HepG2 (cell line): ENCODE results near the gene EXOC6B. TPM values are rescaled to one million over a fixed set of nuclear protein-coding genes. Genes with fewer than 3 reads are reported as not detected.

Experiments used
- ATAC-seq: fragments of 200-7000 bp; cut with Tn5 transposase; 3 replicates; pipeline ENCODE4 v1.9.1; 2020; ENCODE audit warnings: mild to moderate bottlenecking, moderate library complexity
- BruUV-seq: library from RNA; stranded (reverse); fragments of 400-500 nt; replicated peaks from 2 replicates; lab custom pipeline; 2021; lab: Mats Ljungman, UMichigan
- CTCF ChIA-PET: fragments of 300-600 bp; formaldehyde crosslinking; extraction: SDS; loops from one replicate; lab custom pipeline; 2021; ENCODE audit warnings: low total read pairs, inconsistent platforms, low intra/inter-chr PET ratio; lab: Yijun Ruan, JAX
- POLR2A ChIA-PET: fragments of 350-600 bp; sonication (Branson Sonifier 250); formaldehyde crosslinking; loops from one replicate; lab custom pipeline; 2020; ENCODE audit warnings: antibody characterized with exemption, inconsistent platforms; lab: Yijun Ruan, JAX
- DNase-seq: peaks from one replicate; pipeline ENCODE4 v3.0.0-alpha.2; 2015; ENCODE audit warnings: low spot score
- FAIRE-seq: peaks from 3 replicates; lab custom pipeline; 2011; peaks lifted over from hg19 to GRCh38; lab: Jason Lieb, UNC
- H2AFZ ChIP-seq: one replicate; pipeline ENCODE4 v1.6.1; 2011; ENCODE audit warnings: low read length, inconsistent platforms
- H3K27ac ChIP-seq: fragments of 300-600 bp; 3 replicates; pipeline ENCODE4 v1.8.0; 2011; ENCODE audit warnings: mixed run types, mild to moderate bottlenecking, mixed read lengths, low read length, inconsistent platforms; ENCODE audit not compliant: insufficient read depth; ENCODE audit errors: extremely low read length
- H3K27me3 ChIP-seq, 2 experiments: fragments of 200-600 bp in 1 of 2; 2 replicates in 1 of 2; 3 replicates in 1 of 2; pipeline versions ENCODE4 v1.6.0 to v1.8.0; 2011; ENCODE audit warnings: low read length in 2 of 2, mild to moderate bottlenecking in 2 of 2, moderate library complexity in 2 of 2, inconsistent platforms in 1 of 2; ENCODE audit not compliant: insufficient read depth in 2 of 2, control insufficient read depth in 1 of 2
- H3K36me3 ChIP-seq, 2 experiments: fragments of 200-600 bp in 1 of 2; replicated peaks in 1 of 2; 2 replicates in 1 of 2; 3 replicates in 1 of 2; pipeline versions ENCODE4 v1.5.1 to v1.8.0; 2011; ENCODE audit warnings: low read length in 2 of 2, inconsistent platforms in 1 of 2; ENCODE audit not compliant: insufficient read depth in 2 of 2, control insufficient read depth in 1 of 2
- H3K4me1 ChIP-seq: 2 replicates; pipeline ENCODE4 v1.5.1; 2012; ENCODE audit warnings: low read length, inconsistent platforms; ENCODE audit not compliant: insufficient read depth
- H3K4me2 ChIP-seq: 2 replicates; pipeline ENCODE4 v1.6.0; 2011; ENCODE audit warnings: low read depth, low read length, inconsistent platforms
- H3K4me3 ChIP-seq, 3 experiments: fragments of 200-600 bp in 1 of 3; sonication (generic), shearing (Covaris generic) in 1 of 3; replicated peaks in 1 of 3; 2 replicates each; pipeline ENCODE4 v1.5.1; 2011 to 2016; ENCODE audit warnings: low read length in 3 of 3, inconsistent platforms in 2 of 3, low read depth in 2 of 3, mild to moderate bottlenecking in 2 of 3, control low read depth in 1 of 3, mixed read lengths in 1 of 3; ENCODE audit not compliant: insufficient read depth in 1 of 3
- H3K79me2 ChIP-seq: one replicate; pipeline ENCODE4 v1.6.1; 2011; ENCODE audit warnings: low read length, inconsistent platforms; ENCODE audit not compliant: insufficient read depth
- H3K9ac ChIP-seq: 2 replicates; pipeline ENCODE4 v1.6.0; 2011; ENCODE audit warnings: mild to moderate bottlenecking, low read depth, low read length, inconsistent platforms; ENCODE audit not compliant: insufficient read depth
- H3K9me3 ChIP-seq: 2 replicates; pipeline ENCODE4 v1.5.1; 2012; ENCODE audit warnings: mild to moderate bottlenecking, low read length
- H4K20me1 ChIP-seq: 2 replicates; pipeline ENCODE4 v1.6.0; 2011; ENCODE audit warnings: inconsistent platforms, mild to moderate bottlenecking, low read length, moderate library complexity; ENCODE audit not compliant: insufficient read depth
- ATF7 ChIP-seq, 2 experiments: fragments of 450-650 bp in 1 of 2; sonication (generic) in 1 of 2; formaldehyde crosslinking in 1 of 2; IDR thresholded peaks; 2 replicates each; pipeline versions ENCODE4 v1.4.0 to v1.6.1; 2016 to 2020; ENCODE audit warnings: antibody characterized with exemption in 1 of 2, mild to moderate bottlenecking in 1 of 2, missing genetic modification reagents in 1 of 2
- NFKB2 ChIP-seq: sonication (generic); formaldehyde crosslinking; IDR thresholded peaks from 2 replicates; pipeline ENCODE4 v1.4.0; 2020; ENCODE audit warnings: missing genetic modification reagents, borderline replicate concordance
- SOX6 ChIP-seq, 2 experiments: fragments of 450-650 bp in 1 of 2; sonication (generic) in 1 of 2; formaldehyde crosslinking in 1 of 2; IDR thresholded peaks; 2 replicates each; pipeline versions ENCODE4 v1.4.0 to v1.6.1; 2017 to 2020; ENCODE audit warnings: antibody characterized with exemption in 1 of 2, mild to moderate bottlenecking in 1 of 2, missing genetic modification reagents in 1 of 2
- SP1 ChIP-seq, 2 experiments: fragments of 450-650 bp in 1 of 2; sonication (generic) in 1 of 2; formaldehyde crosslinking in 1 of 2; IDR thresholded peaks; 2 replicates each; pipeline versions ENCODE4 v1.4.0 to v1.6.1; 2016 to 2020; ENCODE audit warnings: missing genetic modification reagents in 1 of 2
- SUZ12 ChIP-seq: fragments of 150-350 bp; IDR thresholded peaks from 2 replicates; pipeline ENCODE4 v1.6.1; 2014; ENCODE audit warnings: low read depth, low read length
- ZBTB38 ChIP-seq: sonication (generic); formaldehyde crosslinking; IDR thresholded peaks from 2 replicates; pipeline ENCODE4 v1.5.1; 2020; ENCODE audit warnings: mild to moderate bottlenecking, missing genetic modification reagents
- ZNF510 ChIP-seq: sonication (generic); formaldehyde crosslinking; IDR thresholded peaks from 2 replicates; pipeline ENCODE4 v1.4.0; 2020; ENCODE audit warnings: low read depth, mild to moderate bottlenecking, missing genetic modification reagents
- WGBS: methylation state at CpG from one replicate; pipeline ENCODE4 v1.1.6; 2017; ENCODE audit warnings: low lambda C conversion rate; 5-methylcytosine and 5-hydroxymethylcytosine counted together
- in situ Hi-C: cut with HindIII; loops from 2 replicates; pipeline ENCODE4 v1.10.0; 2017; ENCODE audit warnings: low pct_unique_long_range_greater_than_20kb; ENCODE audit not compliant: extremely low pct_ligation_motif_present
- intact Hi-C: fragments of 100-400 bp; cut with micrococcal nuclease; formaldehyde crosslinking; loops from one replicate; pipeline ENCODE4 v1.10.0; 2022; ENCODE audit not compliant: unreplicated experiment
- polyA plus RNA-seq, 8 experiments: library from polyadenylated mRNA; depleted of rRNA in 3 of 8; stranded (reverse) in 7 of 8; unstranded in 1 of 8; fragments of >200 nt; fragmentation: Illumina TruSeq in 4 of 8; extraction: Trizol in 4 of 8; gene quantifications; 2 replicates each; pipeline versions ENCODE4 v1.2.1 to v1.2.3, GENCODE V29; 2011 to 2016; ENCODE audit warnings: low read depth in 4 of 8, missing spikeins in 1 of 8, mixed read lengths in 1 of 8; ENCODE audit not compliant: insufficient read depth in 1 of 8
- total RNA-seq, 5 experiments: library from RNA; depleted of rRNA; stranded (reverse); fragments of >200 nt; fragmentation: Illumina TruSeq; extraction: Trizol; gene quantifications; 2 replicates each; pipeline ENCODE4 v1.2.3, GENCODE V29; 2016; ENCODE audit warnings: low read depth in 1 of 5
- TF ChIP-seq, protein P1 (sequence below): sonication (generic); formaldehyde crosslinking; IDR thresholded peaks from 2 replicates; pipeline ENCODE4 v1.8.0; 2023; ENCODE audit warnings: mild to moderate bottlenecking, missing genetic modification reagents
- TF ChIP-seq, protein P2 (sequence below): sonication (generic); formaldehyde crosslinking; IDR thresholded peaks from 2 replicates; pipeline ENCODE4 v1.5.0; 2020; ENCODE audit warnings: mild to moderate bottlenecking, missing genetic modification reagents
- TF ChIP-seq, protein P3 (sequence below): sonication (generic); formaldehyde crosslinking; IDR thresholded peaks from 2 replicates; pipeline ENCODE4 v1.4.0; 2020; ENCODE audit warnings: missing genetic modification reagents

EXOC6B gene
- total and polyA plus RNA-seq, 2 of the 13 experiments (the other 11 are each of a cell fraction or from before 2014, with no cell fraction given) = 9.1 to 15.9 TPM

DNA sequence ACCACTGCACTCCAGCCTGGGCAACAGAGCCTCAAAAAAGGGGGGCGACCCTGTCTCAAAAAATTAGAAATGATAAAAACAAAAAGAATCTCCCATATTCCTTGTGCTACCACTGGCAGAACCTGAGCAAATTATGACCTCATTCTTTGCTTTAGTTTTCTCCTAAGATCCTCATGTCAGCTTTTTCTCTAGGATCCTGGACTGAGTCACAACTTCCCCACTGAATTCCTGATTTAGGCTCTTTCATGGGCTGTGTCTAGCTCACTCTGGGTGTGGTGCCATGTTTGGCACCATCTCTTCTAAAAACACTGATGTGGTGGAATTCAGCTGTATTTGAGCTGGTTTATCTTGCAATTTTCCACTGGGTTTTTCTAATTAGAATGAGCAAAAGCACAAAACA is 37.1 kb downstream of the EXOC6B start:
- DNase-seq (no peak), ATAC-seq (no peak), FAIRE-seq (no peak)
- 95% methylated on average over 1 of the region's 1 CpG for WGBS
- in situ Hi-C loops (no loop called here), intact Hi-C loops (no loop called here)
- no peaks in the 10 kb centered on the region for H3K79me2 ChIP-seq
- POLR2A ChIA-PET = no interaction called here
- no peak overlapping the region for H3K4me2 ChIP-seq
- no peak overlapping the region for H3K4me3 ChIP-seq
- H3K27me3 ChIP-seq = no peaks in the 10 kb centered on the region
- no peak overlapping the region for H3K9ac ChIP-seq
- H2AFZ ChIP-seq = no peak overlapping the region
- no peaks in the 10 kb centered on the region for H3K9me3 ChIP-seq
- H4K20me1 ChIP-seq = no peaks in the 10 kb centered on the region; the same call in 1 of the 2 replicates
- CTCF ChIA-PET = no interaction called here
- no TSS peak for BruUV-seq
- TF ChIP-seq ATF7 (IDR thresholded peaks at IDR 0.05) = peak; percentile 76
- no peak for TF ChIP-seq ATF7 (CRISPR knock-in tag; IDR thresholded peaks at IDR 0.05)
- TF ChIP-seq ZBTB38 = no peak
- TF ChIP-seq, all 625 proteins: peak for 1
- no peaks in the 10 kb centered on the region for H3K36me3 ChIP-seq
- no peak overlapping the region for H3K27ac ChIP-seq
- peaks cover 7% of the 10 kb centered on the region; the same call in 1 of the 2 replicates for H3K4me1 ChIP-seq

DNA sequence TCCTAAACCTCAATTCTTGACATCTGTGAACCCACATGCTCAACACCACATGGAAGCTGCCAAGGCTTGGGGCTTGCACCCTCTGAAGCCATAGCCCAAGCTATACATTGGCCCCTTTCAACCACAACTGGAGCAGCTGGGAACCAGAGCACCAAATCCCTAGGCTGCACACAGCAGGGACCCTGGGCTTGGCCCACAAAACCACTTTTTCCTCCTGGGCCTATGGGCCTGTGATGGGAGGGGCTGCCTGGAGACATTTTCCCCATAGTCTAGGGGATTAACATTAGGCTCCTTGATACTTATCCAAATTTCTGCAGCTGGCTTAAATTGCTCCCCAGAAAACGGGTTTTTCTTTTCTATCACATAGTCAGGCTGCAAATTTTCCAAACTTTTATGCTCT is 40.3 kb downstream of the EXOC6B start:
- in situ Hi-C loops (no loop called here), intact Hi-C loops (no loop called here)
- no peak overlapping the region for H2AFZ ChIP-seq
- H3K27me3 ChIP-seq = no peaks in the 10 kb centered on the region
- H3K27ac ChIP-seq = no peak overlapping the region
- FAIRE-seq = no peak
- BruUV-seq = no TSS peak
- CTCF ChIA-PET = no interaction called here
- 96% methylated on average over 1 of the region's 1 CpG for WGBS
- H3K79me2 ChIP-seq = no peaks in the 10 kb centered on the region
- H3K36me3 ChIP-seq = no peaks in the 10 kb centered on the region
- no peak for ATAC-seq
- H4K20me1 ChIP-seq = no peaks in the 10 kb centered on the region; the same call in 1 of the 2 replicates
- no peak for DNase-seq
- H3K4me3 ChIP-seq = no peak overlapping the region
- POLR2A ChIA-PET = no interaction called here
- H3K4me2 ChIP-seq = no peak overlapping the region
- no peaks in the 10 kb centered on the region for H3K9me3 ChIP-seq
- H3K4me1 ChIP-seq = peaks cover 10% of the 10 kb centered on the region
- H3K9ac ChIP-seq = no peak overlapping the region
- TF ChIP-seq SUZ12 (no peak), SP1 (IDR thresholded peaks at IDR 0.05) (no peak), SP1 (CRISPR knock-in tag; IDR thresholded peaks at IDR 0.05) (no peak), SOX6 (IDR thresholded peaks at IDR 0.05) (no peak), SOX6 (CRISPR knock-in tag; IDR thresholded peaks at IDR 0.05) (no peak), NFKB2 (no peak), ZNF510 (CRISPR knock-in tag) (no peak)
- TF ChIP-seq, protein P1, sequence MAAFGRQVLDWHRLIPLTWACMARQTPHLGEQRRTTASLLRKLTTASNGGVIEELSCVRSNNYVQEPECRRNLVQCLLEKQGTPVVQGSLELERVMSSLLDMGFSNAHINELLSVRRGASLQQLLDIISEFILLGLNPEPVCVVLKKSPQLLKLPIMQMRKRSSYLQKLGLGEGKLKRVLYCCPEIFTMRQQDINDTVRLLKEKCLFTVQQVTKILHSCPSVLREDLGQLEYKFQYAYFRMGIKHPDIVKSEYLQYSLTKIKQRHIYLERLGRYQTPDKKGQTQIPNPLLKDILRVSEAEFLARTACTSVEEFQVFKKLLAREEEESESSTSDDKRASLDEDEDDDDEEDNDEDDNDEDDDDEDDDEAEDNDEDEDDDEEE (CRISPR knock-in tag) = no peak
- TF ChIP-seq, protein P2, sequence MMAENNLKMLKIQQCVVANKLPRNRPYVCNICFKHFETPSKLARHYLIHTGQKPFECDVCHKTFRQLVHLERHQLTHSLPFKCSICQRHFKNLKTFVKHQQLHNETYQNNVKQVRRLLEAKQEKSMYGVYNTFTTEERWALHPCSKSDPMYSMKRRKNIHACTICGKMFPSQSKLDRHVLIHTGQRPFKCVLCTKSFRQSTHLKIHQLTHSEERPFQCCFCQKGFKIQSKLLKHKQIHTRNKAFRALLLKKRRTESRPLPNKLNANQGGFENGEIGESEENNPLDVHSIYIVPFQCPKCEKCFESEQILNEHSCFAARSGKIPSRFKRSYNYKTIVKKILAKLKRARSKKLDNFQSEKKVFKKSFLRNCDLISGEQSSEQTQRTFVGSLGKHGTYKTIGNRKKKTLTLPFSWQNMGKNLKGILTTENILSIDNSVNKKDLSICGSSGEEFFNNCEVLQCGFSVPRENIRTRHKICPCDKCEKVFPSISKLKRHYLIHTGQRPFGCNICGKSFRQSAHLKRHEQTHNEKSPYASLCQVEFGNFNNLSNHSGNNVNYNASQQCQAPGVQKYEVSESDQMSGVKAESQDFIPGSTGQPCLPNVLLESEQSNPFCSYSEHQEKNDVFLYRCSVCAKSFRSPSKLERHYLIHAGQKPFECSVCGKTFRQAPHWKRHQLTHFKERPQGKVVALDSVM (CRISPR knock-in tag) = no peak
- TF ChIP-seq, protein P3, sequence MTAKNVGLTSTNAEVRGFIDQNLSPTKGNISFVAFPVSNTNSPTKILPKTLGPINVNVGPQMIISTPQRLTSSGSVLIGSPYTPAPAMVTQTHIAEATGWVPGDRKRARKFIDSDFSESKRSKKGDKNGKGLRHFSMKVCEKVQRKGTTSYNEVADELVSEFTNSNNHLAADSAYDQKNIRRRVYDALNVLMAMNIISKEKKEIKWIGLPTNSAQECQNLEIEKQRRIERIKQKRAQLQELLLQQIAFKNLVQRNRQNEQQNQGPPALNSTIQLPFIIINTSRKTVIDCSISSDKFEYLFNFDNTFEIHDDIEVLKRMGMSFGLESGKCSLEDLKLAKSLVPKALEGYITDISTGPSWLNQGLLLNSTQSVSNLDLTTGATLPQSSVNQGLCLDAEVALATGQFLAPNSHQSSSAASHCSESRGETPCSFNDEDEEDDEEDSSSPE (CRISPR knock-in tag) = no peak
